DMS79 (cell line): ENCODE measurements around the gene ATRN.
"Not testable (repeated sequence)": the region's sequence is repeated elsewhere in the genome, so short reads cannot be mapped to it uniquely, and the experiment has no call there.

Source experiments
- DNase-seq: peaks from one replicate; lab custom pipeline; 2025; lab: John Stamatoyannopoulos, UW

The ATRN gene

GRCh38 chr20:3470208-3470626, 601 bp upstream of the ATRN start:
- no peak for DNase-seq

- DNase-seq = no peak
Measured at GRCh38 chr20:3471397-3472021, 691 bp downstream of the ATRN start.

GRCh38 chr20:3472105-3472504, 1.3 kb downstream of the ATRN start:
- no peak for DNase-seq

- no peak for DNase-seq
Measured at GRCh38 chr20:3473324-3473723, 2.5 kb downstream of the ATRN start.

- DNase-seq = no peak
Measured at GRCh38 chr20:3473944-3474343, 3.1 kb downstream of the ATRN start.

- not testable (repeated sequence) for DNase-seq
Measured at GRCh38 chr20:3477003-3477860, 6.4 kb downstream of the ATRN start.

- no peak for DNase-seq
Measured at GRCh38 chr20:3477861-3478544, 7.2 kb downstream of the ATRN start.

- no peak for DNase-seq
Measured at GRCh38 chr20:3479025-3479424, 8.2 kb downstream of the ATRN start.

GRCh38 chr20:3479759-3480615, 9.2 kb downstream of the ATRN start:
- DNase-seq = no peak

- no peak for DNase-seq
Measured at GRCh38 chr20:3483309-3483708, 12.5 kb downstream of the ATRN start.

- no peak for DNase-seq
Measured at GRCh38 chr20:3483784-3484183, 13.0 kb downstream of the ATRN start.

- no peak for DNase-seq
Measured at GRCh38 chr20:3485913-3486312, 15.1 kb downstream of the ATRN start.

- DNase-seq = no peak
Measured at GRCh38 chr20:3486850-3487249, 16.0 kb downstream of the ATRN start.

GRCh38 chr20:3492669-3493068, 21.9 kb downstream of the ATRN start:
- no peak for DNase-seq

- DNase-seq = no peak
Measured at GRCh38 chr20:3494218-3494617, 23.4 kb downstream of the ATRN start.

- DNase-seq = no peak
Measured at GRCh38 chr20:3502878-3503277, 32.1 kb downstream of the ATRN start.

GRCh38 chr20:3505148-3505547, 34.3 kb downstream of the ATRN start:
- no peak for DNase-seq

- no peak for DNase-seq
Measured at GRCh38 chr20:3509064-3509463, 38.2 kb downstream of the ATRN start.

- no peak for DNase-seq
Measured at GRCh38 chr20:3510110-3510509, 39.3 kb downstream of the ATRN start.

GRCh38 chr20:3512239-3512638, 41.4 kb downstream of the ATRN start:
- not testable (repeated sequence) for DNase-seq

- DNase-seq = no peak
Measured at GRCh38 chr20:3514012-3514642, 43.3 kb downstream of the ATRN start.
